Mesothelial cell of epicardium (in vitro differentiated cells): ENCODE data around the gene PAQR5. TPM values are rescaled to one million over a fixed set of nuclear protein-coding genes. Genes with fewer than 3 reads are reported as not detected.

ENCODE experiments used
- DNase-seq, 2 experiments: peaks; one replicate each; pipeline ENCODE4 v3.0.0; 2021; ENCODE audit warnings: low spot score in 2 of 2; ENCODE audit not compliant: unreplicated experiment in 2 of 2
- H3K27ac Mint-ChIP-seq: 2 replicates; pipeline ENCODE4 v1.8.0; 2021; ENCODE audit warnings: mixed read lengths
- H3K27me3 Mint-ChIP-seq: 2 replicates; pipeline ENCODE4 v1.8.0; 2021; ENCODE audit warnings: low read depth, mixed read lengths
- H3K36me3 Mint-ChIP-seq: 2 replicates; pipeline ENCODE4 v1.8.0; 2021; ENCODE audit warnings: mixed read lengths
- H3K4me1 Mint-ChIP-seq: 2 replicates; pipeline ENCODE4 v1.8.0; 2021; ENCODE audit warnings: mixed read lengths
- H3K4me3 Mint-ChIP-seq: 2 replicates; pipeline ENCODE4 v1.8.0; 2021; ENCODE audit warnings: mild to moderate bottlenecking, moderate library complexity, mixed read lengths
- H3K9me3 Mint-ChIP-seq: 2 replicates; pipeline ENCODE4 v1.8.0; 2021; ENCODE audit warnings: mixed read lengths
- total RNA-seq: library from RNA; stranded (reverse); gene quantifications from 3 replicates; pipeline ENCODE4 v1.2.1, GENCODE V29; 2021
- TF ChIP-seq, protein P1 (sequence below): fragments of 200-600 bp; sonication (generic); IDR thresholded peaks from one replicate; pipeline ENCODE4 v1.5.0; 2021; ENCODE audit warnings: antibody characterized with exemption; ENCODE audit not compliant: unreplicated experiment

Gene PAQR5
- total RNA-seq, 1 donor from 2014 or later = 1.2 TPM

GRCh38 chr15:69408841-69409240 lies 110.1 kb downstream of the PAQR5 start:
- TF ChIP-seq, protein P1, sequence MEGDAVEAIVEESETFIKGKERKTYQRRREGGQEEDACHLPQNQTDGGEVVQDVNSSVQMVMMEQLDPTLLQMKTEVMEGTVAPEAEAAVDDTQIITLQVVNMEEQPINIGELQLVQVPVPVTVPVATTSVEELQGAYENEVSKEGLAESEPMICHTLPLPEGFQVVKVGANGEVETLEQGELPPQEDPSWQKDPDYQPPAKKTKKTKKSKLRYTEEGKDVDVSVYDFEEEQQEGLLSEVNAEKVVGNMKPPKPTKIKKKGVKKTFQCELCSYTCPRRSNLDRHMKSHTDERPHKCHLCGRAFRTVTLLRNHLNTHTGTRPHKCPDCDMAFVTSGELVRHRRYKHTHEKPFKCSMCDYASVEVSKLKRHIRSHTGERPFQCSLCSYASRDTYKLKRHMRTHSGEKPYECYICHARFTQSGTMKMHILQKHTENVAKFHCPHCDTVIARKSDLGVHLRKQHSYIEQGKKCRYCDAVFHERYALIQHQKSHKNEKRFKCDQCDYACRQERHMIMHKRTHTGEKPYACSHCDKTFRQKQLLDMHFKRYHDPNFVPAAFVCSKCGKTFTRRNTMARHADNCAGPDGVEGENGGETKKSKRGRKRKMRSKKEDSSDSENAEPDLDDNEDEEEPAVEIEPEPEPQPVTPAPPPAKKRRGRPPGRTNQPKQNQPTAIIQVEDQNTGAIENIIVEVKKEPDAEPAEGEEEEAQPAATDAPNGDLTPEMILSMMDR = no peak
- no peaks in the 10 kb centered on the region for H3K27me3 Mint-ChIP-seq
- no peaks in the 10 kb centered on the region for H3K9me3 Mint-ChIP-seq
- H3K27ac Mint-ChIP-seq = no peak overlapping the region
- H3K36me3 Mint-ChIP-seq = no peaks in the 10 kb centered on the region
- peaks cover 30% of the 10 kb centered on the region for H3K4me1 Mint-ChIP-seq
- no peak overlapping the region for H3K4me3 Mint-ChIP-seq
- no peak for DNase-seq

DNA sequence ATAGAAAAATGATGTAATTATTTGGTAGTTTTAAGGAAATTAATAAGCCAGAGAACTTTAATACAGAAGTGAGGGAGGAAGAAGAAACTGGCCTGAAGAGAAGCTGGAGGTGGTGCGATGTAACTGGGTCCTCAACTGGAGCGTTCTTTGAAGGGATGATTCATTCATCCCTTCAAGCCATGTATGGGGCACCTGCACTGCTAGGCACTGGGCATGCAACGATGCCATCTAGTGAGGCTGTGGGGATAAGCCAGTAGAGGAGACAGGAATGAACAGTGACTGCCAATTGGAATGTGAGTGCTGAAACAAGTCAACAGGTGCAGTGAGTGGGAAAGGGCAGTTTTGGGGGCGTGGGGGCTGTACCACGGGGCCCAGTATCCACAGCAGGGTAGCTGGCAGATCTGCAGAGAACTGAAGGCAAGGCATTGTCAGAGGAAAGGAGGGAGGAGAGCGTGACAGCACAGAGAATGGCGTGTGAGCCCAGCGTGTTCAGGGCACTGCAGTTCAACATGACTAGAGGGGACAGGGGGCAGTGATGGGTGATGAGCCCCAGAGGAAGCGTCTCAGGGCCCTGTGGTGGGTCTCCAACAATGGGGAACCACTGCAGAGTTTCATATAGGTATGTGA lies 111.6 kb downstream of the PAQR5 start:
- no peak overlapping the region for H3K27ac Mint-ChIP-seq
- DNase-seq = no peak

DNA sequence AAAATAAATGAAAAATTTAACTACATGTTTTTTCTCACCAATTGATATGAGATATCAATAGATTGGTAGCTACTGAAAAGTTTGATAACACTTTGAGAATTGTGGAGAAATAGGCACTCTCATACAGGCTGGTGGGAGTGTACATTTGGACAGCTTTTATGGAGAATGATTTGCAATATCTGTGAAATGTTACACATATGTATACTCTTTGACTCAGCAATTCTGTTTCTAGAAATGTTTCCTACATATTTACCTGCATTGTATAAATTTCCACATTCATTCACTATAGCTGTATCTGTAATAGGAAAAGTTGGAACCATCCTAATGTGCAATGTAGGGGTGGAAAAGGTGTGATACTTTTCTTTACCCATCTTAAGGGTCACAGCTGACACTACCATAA lies 113.6 kb downstream of the PAQR5 start:
- H3K27me3 Mint-ChIP-seq = no peaks in the 10 kb centered on the region
- TF ChIP-seq, protein P1 = no peak
- peak overlapping the region; percentile 94 for H3K27ac Mint-ChIP-seq
- H3K36me3 Mint-ChIP-seq = no peaks in the 10 kb centered on the region
- peaks cover 44% of the 10 kb centered on the region for H3K4me1 Mint-ChIP-seq
- H3K9me3 Mint-ChIP-seq = no peaks in the 10 kb centered on the region
- no peak overlapping the region for H3K4me3 Mint-ChIP-seq
- no peak for DNase-seq

More for the DNA sequence above, 111.6 kb downstream of the PAQR5 start:
- TF ChIP-seq, protein P1 = no peak
- Mint-ChIP-seq H3K4me1 (peaks cover 37% of the 10 kb centered on the region), H3K9me3 (no peaks in the 10 kb centered on the region), H3K4me3 (no peak overlapping the region), H3K27me3 (no peaks in the 10 kb centered on the region), H3K36me3 (no peaks in the 10 kb centered on the region)

DNA sequence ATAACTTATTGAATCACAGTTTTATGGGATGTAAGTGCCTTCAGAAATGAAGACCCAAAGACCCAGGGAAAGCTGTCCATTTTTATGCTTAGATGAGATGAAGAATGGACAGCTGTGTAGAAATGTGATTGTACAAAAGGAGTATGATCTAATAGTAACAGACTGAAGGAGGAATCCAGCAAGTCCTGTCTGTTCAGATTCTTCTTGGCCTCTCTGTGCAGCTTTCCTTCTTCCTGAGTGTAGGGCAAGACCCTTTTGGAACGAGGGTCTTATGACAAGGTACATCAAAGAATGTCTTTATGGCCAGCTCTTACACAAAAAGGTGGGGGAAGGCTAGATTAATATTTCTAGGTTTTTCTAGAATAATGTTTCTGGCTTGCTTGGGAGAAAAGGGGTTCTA lies 114.0 kb downstream of the PAQR5 start:
- DNase-seq = no peak
- H3K4me1 Mint-ChIP-seq = peaks cover 44% of the 10 kb centered on the region
- no peaks in the 10 kb centered on the region for H3K27me3 Mint-ChIP-seq
- no peaks in the 10 kb centered on the region for H3K9me3 Mint-ChIP-seq
- H3K36me3 Mint-ChIP-seq = peaks cover 3% of the 10 kb centered on the region
- H3K27ac Mint-ChIP-seq = peak overlapping the region; percentile 94
- H3K4me3 Mint-ChIP-seq = peak overlapping the region; percentile 85
- TF ChIP-seq, protein P1 = no peak

- Mint-ChIP-seq H3K36me3 (peaks cover 10% of the 10 kb centered on the region), H3K4me1 (peaks cover 38% of the 10 kb centered on the region), H3K27me3 (no peaks in the 10 kb centered on the region), H3K9me3 (no peaks in the 10 kb centered on the region), H3K27ac (peak within 1 kb of the TSS; percentile 98), H3K4me3 (peak within 1 kb of the TSS; percentile 85)
- DNase-seq = peak; percentile 90 to 94
- TF ChIP-seq, protein P1 = no peak
Observed at GRCh38 chr15:69413822-69414700, 115.3 kb downstream of the PAQR5 start, which contains the start of gene KIF23. KIF23 (plus strand) TSS chr15:69414349; CDS start chr15:69414466, 117 bp downstream.
